Measurements from ENCODE around the gene GPC4.

- TF ChIP-seq ZZZ3 (IDR thresholded peaks at IDR 0.05; ENCODE audit: control insufficient read depth, insufficient read length, low read depth) (no peak), CREB1 (IDR thresholded peaks at IDR 0.05; ENCODE audit: low read depth) (no peak), EP300 (IDR thresholded peaks at IDR 0.05; ENCODE audit: borderline replicate concordance in 1 of 2, control insufficient read depth in 1 of 2, low read depth in 2 of 2, low read length in 2 of 2) (no peak), GABPA (IDR thresholded peaks at IDR 0.05; ENCODE audit: low read depth) (no peak), EZH2 (IDR thresholded peaks at IDR 0.05; ENCODE audit: borderline replicate concordance, control insufficient read depth, low read depth, low read length) (no peak), CTCF (IDR thresholded peaks at IDR 0.05 in 2 of 3, conservative IDR thresholded peaks at IDR 0.05 in 1 of 3; ENCODE audit: control insufficient read depth in 2 of 3, extremely low read depth in 1 of 3, insufficient read depth in 1 of 3, low read depth in 3 of 3, low read length in 3 of 3) (no peak)
Measured at GRCh38 chrX:133402042-133402453, 13.2 kb downstream of the GPC4 start.
